ENCODE measurements around the gene ARHGDIB. TPM values are rescaled to one million over a fixed set of nuclear protein-coding genes. Genes with fewer than 3 reads are reported as not detected.
A peak's percentile ranks its signal among the peaks of the same experiment; 100 is the strongest.

ARHGDIB gene
- total RNA-seq, 1 donor from 2014 or later: 11.8 TPM

DNA sequence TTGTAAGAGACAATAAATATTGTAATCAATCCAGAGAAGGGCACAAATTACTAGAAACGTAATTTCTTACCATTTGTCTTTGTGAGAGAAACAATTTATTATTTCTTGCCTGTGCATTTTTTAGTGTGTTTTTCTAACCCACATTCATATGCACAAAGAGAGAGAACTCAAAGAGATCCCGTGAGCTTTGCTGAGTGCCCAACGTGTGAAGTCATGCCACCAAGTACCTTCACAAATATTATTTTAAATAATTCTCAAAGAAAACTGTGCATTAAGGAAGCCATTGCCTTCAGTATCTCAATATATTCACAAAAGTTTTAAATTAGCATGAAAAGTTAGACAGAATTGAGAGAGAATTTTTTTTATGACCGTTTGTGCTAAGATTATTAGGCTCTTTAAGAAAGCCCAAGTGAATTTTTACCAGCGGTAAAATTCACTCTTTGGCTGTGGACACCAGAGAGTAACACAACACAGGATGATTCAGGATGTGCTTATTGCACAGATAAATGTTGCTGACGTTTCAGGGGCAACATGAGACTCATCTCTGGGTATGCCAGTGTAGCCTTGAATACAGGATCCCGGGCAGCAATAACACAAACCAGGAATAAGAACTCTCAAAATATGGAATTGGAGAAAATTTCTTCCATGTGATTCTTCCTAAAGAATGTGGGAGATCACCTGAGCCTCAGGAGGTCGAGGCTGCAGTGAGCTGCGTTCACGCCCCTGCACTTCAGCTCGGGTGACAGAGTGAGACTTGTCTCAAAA lies 2.9 kb downstream of the ARHGDIB start:
- FAIRE-seq (no peak), DNase-seq (ENCODE audit: low spot score in 2 of 2) (no peak)

DNA sequence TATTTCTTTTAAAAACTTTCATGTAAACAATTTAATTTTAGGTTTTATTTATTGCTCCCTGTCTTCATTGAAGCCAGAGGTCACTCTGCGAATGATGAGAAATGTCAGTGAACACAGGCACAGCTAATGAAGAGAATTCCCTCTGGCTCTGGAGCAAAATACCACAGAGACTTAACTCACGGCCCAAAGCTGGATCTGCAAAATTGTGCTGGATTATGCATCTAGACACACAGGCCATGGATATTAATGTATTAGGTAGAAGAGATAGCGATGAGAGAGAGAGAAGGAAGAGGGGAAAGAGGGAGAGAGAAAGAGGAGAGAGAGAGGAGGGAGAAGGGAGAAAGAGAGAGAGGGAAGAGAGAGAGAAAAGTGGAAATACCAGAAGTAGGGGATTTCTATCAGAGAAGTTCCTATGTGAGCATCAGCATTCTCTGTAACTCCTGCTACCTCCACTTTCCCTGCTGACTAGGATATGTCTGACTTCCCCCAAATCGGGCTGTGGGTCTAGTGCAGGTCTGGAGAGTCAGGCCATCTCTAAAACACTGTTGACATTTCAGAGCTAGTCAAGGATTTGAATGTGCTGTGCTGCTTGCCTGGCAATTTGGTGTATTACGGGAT lies 3.7 kb downstream of the ARHGDIB start:
- FAIRE-seq (no peak), DNase-seq (ENCODE audit: low spot score in 2 of 2) (no peak)

DNA sequence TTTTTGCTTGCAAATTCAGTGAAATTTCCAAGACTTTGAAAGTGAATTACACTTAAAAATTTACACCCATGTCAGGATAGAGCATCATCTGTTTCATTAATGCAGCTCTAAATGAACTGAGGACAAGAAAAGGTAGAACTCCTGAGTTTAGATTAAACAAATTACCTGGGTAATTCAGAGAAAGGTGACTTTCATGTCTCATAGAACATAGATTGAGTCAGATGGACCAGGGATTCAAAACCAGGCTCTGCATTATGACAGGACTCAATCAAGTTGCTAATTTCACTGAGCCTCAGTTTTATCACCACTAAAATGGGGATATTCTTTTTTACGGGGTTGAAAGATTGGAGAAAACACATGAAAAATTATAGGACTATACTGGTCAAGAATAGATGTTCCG lies 4.5 kb downstream of the ARHGDIB start:
- FAIRE-seq (no peak), DNase-seq (ENCODE audit: low spot score in 2 of 2) (no peak)

DNA sequence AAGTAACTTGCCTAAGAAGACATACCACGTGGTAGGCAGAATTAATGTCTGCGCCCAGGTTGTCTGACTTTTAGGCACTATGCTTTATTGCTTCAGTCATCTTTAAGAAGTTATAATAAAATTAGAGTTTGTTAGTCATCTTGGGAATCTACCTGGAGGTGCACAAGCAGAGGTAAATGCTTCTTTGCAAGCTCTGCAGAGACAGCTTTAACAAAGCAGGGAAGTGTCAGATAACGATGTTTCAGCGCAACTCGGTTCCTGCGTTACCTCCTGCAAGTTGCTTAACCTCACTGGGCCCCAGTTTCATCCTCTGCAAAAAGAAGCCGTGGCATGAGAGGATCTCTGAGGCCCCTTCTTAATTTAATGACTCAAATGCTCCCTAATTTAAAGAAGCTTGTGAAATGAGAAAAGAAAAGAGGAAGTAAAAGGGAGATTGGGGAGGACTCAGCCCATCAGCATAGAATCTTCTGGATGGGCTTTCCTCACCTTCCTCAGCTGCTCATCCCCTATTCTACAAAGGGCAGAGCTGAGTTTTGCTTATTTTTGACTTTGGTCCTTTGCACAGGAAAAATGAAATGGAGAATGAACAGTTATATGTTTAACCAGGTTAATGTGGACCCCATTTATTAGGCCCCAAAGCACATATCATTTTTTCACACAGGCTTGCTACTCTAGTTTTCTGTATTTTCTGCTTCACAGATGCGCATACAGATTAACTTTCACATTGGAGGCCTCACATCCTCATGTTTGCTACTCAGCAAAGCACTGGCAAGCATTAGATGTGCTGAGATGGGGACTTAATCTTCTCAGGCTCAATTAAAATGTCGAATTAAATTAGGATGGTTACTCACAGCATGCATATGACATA lies 5.1 kb downstream of the ARHGDIB start:
- FAIRE-seq (no peak), DNase-seq (ENCODE audit: low spot score in 2 of 2) (no peak)

DNA sequence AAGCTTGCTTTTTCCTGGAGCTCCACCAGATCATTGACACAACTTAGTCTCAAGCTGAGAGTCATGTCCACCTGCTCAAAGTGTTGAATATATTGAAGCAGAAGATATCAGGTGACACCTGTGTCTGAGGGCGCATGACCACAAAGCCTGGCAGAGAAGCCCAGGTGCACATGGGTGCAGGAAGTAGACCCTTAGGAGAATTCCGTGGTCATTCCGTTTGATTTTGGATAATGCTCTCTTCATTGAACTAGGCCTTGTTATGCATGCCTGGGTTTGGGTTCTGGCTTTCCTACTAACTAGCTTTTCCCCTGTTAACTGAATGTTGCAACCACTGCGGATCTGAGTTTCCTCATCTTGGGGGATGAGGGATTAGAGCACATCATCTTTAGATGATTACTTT lies 7.1 kb downstream of the ARHGDIB start:
- no peak for DNase-seq (ENCODE audit: low spot score in 2 of 2)
- no peak for FAIRE-seq

DNA sequence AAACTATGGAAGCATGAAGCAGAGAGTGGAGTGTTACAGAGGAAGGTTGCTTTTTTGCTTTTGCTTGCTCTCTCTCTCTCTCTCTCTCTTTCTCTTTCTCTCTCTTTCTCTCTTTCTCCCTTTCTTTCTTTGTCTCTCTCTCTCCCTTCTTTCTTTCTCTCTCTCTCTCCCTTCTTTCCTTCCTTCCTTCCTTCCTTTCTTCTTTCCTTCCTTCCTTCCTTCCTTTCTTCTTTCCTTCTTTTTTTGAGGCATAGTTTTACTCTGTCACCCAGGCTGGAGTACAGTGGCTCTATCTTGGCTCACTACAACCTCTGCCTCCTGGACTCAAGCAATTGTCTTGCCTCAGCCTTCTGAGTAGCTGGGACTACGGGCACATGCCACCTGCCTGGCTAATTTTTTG lies 7.6 kb downstream of the ARHGDIB start:
- no peak for FAIRE-seq
- DNase-seq (ENCODE audit: low spot score in 2 of 2): no peak

DNA sequence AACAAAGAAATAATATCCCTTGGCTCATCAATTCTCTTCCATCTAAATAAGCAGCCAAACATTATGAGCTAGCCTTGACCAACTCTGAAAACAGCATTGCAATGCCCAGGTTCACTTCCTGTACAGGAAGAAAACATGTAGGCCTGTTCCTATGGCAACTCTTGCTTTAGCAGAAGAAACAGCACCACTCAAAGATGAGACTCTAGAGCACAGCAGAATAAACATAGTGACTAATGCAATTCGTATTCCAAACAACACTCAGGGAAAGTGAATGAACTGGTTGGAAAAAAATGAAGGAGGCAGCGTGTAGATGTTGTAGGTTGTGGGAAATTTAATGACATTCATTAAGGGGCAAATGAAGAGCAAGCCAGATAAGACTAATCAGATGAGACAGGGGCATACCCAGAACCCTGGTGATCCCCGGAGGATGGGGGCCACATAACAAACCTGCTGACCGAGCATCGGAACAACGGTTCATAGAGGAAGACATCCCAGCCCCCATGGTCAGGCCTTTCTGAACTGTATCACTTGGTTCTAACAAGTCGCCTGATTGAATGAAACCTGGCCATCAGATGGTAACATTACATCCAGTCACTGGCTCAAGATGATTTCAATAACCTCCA lies 9.0 kb downstream of the ARHGDIB start:
- FAIRE-seq: no peak
- DNase-seq (ENCODE audit: low spot score in 2 of 2): peak in 1 of 2 donors; percentile 27

DNA sequence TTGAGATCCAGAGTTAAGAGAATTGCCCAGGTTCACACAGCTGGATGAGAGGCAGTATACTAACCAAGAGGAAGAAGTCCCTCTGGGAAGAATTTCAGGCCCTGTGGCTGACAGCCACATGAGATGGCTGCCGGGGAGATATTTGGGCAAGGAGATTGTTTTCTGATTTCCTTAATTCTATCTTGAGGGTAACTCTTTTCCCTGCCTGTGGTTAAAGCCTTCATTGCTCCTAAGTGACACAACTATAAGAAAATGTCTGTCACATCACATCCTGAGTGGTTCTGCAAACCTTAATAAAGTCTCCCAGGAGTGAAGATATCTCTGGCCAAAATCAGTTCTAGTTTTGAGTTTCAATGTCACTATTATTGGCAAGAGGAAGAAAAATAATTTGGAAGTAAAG lies 9.6 kb downstream of the ARHGDIB start:
- FAIRE-seq (no peak), DNase-seq (ENCODE audit: low spot score in 2 of 2) (no peak)

DNA sequence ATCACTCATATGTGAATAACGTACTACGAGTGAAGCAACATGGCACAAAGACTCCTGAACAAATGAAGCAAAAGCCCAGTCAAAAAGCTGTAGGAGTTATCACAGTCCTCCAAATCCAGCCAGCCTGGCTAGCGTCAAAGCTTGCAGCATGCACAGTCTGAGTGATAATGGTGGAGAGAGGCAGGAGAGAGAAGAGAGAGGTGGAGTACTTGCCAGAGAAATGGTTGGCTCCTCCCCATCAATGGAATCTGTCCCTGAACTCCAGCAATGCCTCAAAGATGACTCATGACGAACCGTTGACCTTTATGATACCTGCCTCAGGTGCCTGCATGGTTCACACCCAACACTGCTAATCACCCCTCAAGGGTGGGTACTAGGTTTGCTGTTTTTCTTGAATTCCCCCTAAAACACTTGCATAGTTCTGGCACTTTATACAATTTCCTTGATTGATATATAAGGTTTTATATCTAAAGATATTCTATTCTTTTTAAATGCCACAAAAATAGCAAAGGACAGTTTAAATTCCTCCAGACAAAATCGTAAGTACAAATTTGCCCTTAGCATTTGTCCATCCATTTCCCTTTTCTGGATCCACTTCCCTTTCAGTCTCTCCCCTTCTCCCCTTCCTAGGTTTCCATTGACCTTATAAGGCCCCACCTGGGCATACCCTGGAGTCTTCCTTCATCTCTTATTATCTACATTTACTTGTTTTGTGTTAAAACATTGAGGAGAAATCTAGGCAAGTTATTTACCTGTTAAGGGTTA lies 10.2 kb downstream of the ARHGDIB start:
- FAIRE-seq (no peak), DNase-seq (ENCODE audit: low spot score in 2 of 2) (no peak)

DNA sequence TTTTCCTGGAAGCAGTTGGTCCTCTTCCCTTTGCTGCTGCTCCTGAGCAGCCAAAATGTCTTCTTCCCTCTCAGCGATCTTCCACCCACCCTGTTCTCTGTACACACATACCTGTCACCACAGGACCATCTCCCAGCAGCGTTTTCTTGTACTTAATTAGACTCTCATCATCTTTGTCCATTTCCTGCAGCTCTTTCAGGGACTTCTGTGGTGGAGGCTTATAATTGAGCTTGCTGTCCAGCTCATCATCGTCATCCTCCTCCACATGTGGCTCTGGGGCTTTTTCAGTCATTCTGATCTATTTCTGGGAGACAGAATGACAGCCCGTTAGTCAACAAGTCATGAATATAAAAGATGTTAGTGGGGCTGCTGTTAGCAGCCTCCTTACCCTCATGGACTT lies 11.0 kb downstream of the ARHGDIB start:
- no peak for DNase-seq (ENCODE audit: low spot score in 2 of 2)
- no peak for FAIRE-seq

DNA sequence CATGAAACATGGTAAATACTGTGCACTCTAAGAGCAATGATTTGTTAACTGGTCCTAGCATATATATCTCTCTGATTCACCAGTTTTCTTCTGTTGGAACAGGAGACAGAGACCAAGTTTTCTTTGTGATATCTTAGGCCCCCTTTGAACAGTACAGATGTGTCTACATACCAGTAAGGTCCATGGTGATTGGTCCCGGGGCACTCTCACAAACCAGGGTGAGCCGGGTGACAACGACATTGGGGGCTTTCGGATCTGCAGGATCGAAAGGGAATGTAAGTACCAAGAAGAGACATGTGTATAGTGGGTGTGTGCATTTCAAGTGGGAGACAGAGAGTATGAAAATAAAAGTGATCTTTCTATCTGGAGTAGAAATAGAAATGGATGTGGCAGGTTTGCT lies 11.8 kb downstream of the ARHGDIB start:
- FAIRE-seq (no peak), DNase-seq (ENCODE audit: low spot score in 2 of 2) (no peak)

DNA sequence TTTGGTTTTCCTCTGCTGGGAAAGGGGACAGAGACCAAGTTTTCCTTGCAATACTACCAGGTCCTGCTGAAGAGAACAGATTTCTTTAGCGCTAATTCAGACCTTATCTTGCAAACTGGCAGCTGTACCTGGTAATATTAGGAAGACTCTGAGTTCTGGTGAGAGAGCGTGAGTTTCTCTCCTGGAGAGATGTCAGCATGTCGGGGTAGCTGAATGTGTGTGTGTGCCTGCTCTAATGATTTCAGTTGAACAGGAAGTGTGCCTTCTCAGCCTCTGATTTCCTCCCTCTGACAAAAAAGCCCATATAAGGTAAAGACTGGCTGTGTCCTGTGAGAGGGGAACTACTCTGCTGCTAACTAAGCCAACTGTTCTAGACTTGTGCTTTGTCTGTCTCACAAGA lies 12.7 kb downstream of the ARHGDIB start:
- no peak for FAIRE-seq
- DNase-seq (ENCODE audit: low spot score in 2 of 2): peak in 1 of 2 donors; percentile 9

DNA sequence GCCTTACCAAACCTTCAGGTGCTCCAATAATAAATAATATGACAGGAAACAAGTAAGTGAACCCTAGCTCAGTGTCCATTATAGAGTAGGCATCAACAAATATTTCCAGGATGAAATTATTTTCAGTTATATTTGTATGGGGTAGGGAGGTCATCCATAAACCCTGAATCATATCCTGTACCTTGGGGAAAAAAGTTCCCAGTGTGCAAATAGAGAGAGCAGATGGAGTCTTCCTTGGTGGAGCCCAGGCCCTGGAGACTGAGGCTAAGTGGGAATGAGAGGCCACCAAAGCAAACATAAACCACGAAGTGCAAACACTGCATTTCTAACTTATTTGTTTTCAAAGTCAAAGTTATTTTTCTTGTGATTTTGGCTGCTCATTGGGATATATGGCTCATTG lies 14.5 kb downstream of the ARHGDIB start:
- DNase-seq (ENCODE audit: low spot score in 2 of 2): no peak
- no peak for FAIRE-seq

DNA sequence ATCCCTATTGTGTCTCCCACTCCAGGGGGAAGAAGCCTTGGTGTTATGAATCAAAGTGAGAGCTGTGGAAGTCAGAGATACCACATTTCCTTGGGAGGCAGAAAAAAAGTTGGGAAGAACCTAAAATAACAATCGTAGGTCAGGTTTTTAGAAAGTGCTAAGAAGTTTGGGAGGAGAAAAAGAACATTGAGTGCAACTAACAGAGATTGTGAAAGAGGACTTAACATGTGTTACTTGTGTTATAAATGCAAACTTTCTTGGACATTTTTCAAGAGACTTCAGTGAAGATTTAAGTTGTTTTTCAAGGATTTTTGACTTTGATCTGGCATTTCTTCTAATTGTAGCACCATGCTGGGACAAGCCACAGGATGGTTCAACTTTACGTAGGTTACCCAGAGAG lies 15.2 kb downstream of the ARHGDIB start:
- FAIRE-seq (no peak), DNase-seq (ENCODE audit: low spot score in 2 of 2) (no peak)

DNA sequence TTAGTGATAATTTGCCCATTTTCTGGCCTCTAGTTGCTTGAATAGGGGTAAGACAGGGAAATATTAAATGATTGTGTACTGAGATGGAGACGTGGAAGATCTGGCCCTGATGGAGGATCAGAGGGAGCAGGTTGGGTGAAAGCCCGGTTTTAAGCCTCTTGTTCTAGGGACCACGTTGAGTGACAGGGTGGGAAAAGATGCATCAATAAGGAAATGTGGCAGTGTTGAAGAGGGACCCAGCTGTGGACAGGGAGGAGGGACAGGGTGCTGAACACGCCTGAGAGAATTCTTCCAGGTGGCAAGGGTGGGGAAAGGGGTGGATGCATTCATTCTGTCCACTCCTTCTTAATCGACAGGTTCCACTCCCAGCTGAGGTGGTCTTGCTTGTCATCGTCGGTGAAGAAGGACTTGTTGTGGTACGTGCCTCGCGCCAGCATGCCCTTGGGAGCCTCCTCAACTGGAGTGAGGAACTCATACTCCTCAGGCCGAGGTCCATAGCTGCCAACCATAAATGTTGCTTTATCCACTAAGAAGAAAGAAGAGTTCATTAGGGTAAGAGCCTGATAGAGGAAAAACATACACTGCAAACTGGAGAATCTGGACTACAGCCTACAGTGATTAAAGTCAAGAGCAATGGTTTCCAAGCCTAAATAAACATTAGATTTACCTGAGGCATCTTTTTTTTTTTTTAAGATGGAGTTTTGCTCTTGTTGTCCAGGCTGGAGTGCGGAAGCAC lies 19.0 kb downstream of the ARHGDIB start:
- FAIRE-seq: no peak
- DNase-seq (ENCODE audit: low spot score in 2 of 2): no peak

DNA sequence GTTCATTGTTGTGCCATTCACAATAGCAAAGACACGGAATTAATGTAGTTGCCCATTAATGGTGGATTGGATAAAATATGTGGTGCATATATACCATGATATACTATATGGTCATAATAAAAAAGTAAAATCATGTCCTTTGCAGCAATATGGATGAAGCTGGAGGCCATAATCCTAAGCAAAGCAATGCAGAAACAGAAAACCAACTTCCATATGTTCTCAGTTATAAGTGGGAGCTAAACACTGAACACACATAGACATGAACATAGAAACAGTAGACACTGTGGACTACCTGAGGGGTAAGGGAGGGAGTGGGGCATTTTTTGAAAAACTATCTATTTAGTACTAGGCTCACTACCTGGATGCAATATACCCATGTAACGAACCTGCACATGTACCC lies 20.0 kb downstream of the ARHGDIB start:
- no peak for DNase-seq (ENCODE audit: low spot score in 2 of 2)
- no peak for FAIRE-seq

DNA sequence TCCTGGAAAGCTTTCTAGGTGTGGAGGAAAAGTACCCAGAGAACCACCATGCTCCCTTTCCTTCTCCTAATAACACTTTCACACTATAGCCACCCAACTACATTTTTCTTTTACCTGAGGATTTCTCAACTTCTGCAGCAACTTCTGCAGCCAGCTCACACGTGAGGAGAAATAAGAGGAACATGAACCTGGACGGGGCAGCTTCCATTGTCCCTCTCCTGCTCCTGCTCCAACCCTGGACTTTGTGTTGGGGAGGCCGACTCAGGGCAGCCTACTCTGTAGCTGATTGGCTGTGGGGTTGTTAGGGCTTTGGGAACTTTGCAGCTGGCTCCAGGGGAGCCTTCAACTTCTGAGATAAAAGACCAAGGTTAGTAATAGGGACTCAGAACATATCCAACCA lies 23.1 kb downstream of the ARHGDIB start, which contains the start of gene ERP27:
Gene ERP27, minus strand, starts transcription at position 237 of the 400 bp plus-strand sequence. Its CDS starts 29 bp downstream, at position 208.
- FAIRE-seq: no peak
- no peak for DNase-seq (ENCODE audit: low spot score in 2 of 2)

DNA sequence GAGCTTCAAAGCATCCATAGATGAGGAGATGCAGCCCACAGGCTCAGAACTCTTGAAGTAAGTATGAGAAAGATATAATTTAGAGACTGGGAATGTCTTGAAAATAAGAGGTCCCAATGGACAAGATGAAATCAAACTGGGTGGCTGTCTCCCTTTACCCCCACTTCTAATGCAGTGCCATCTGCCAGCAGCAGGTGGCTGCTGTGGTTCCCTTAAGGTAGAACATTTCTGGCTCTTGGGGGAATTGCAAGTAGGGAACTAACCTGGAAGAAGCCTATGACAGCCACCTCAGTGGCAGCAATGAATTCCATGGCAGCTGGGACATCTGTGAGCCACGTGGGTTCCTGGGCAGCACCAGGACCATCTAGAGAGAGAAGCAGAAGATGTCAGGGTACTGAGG lies 23.7 kb downstream of the ARHGDIB start:
- FAIRE-seq (no peak), DNase-seq (ENCODE audit: low spot score in 2 of 2) (no peak)

DNA sequence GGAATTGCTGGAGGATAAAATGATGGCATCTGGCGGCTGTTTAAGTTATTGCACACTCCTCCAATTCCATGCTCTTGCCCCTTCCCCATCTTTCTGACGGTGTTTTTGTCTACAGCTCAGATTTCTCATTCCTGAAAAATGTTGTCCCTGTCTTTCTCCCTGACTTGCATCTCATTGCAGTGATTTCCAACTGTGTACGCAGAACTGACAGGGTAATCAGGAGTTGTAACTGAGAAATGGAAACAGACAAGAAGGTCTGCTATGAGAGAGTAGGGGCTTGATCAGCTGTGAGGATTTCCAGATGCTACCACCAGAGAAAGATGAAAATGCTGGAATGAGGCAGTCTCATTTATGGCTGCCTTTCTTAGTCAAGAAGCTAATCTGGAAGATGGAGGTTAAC lies 24.4 kb downstream of the ARHGDIB start:
- DNase-seq (ENCODE audit: low spot score in 2 of 2) (no peak), FAIRE-seq (no peak)

Data from frontal cortex (tissue), 4 donors.